ENCODE measurements around the gene CD84. TPM values are rescaled to one million over a fixed set of nuclear protein-coding genes. Genes with fewer than 3 reads are reported as not detected.
A peak's percentile ranks its signal among the peaks of the same experiment; 100 is the strongest.
"Not testable (repeated sequence)": the region's sequence is repeated elsewhere in the genome, so short reads cannot be mapped to it uniquely, and the experiment has no call there.

CD84 gene
- polyA plus RNA-seq, 3 donors = 14.5 to 33.5 (median 31.8) TPM

- Histone ChIP-seq H3K9me3 (replicated peaks in 1 of 2; ENCODE audit: control insufficient read depth in 1 of 2, insufficient read depth in 1 of 2, low read length in 2 of 2) (no peaks in the 10 kb centered on the region), H3K9ac (ENCODE audit: insufficient read depth, low read length, poor library complexity, severe bottlenecking) (no peak overlapping the region), H3K79me2 (ENCODE audit: insufficient read depth, low read length) (peaks cover 100% of the 10 kb centered on the region), H3K4me2 (replicated peaks; ENCODE audit: extremely low read depth, low read length, poor library complexity, severe bottlenecking) (peak overlapping the region; percentile 32), H4K20me1 (ENCODE audit: insufficient read depth, low read length) (no peaks in the 10 kb centered on the region), H3K36me3 (replicated peaks in 1 of 2; ENCODE audit: control insufficient read depth in 1 of 2, insufficient read depth in 2 of 2, low read length in 2 of 2) (peaks cover 11 to 25% of the 10 kb centered on the region in 2 donors), H3K27me3 (ENCODE audit: control insufficient read depth in 2 of 2, insufficient read depth in 2 of 2, low read length in 2 of 2) (no peaks in the 10 kb centered on the region), H3K27ac (ENCODE audit: low read depth in 1 of 2, low read length in 2 of 2) (peak overlapping the region in 1 of 2 donors; percentile 69), H2AFZ (ENCODE audit: insufficient read depth, low read depth, low read length, poor library complexity, severe bottlenecking) (no peak overlapping the region), H3K4me3 (replicated peaks in 1 of 3; ENCODE audit: low read depth in 2 of 3, low read length in 3 of 3) (no peak overlapping the region), H3K4me1 (ENCODE audit: control insufficient read depth in 1 of 2, insufficient read depth in 2 of 2, low read length in 2 of 2) (peaks cover 45 to 74% of the 10 kb centered on the region in 2 donors)
- TF ChIP-seq, protein P1, sequence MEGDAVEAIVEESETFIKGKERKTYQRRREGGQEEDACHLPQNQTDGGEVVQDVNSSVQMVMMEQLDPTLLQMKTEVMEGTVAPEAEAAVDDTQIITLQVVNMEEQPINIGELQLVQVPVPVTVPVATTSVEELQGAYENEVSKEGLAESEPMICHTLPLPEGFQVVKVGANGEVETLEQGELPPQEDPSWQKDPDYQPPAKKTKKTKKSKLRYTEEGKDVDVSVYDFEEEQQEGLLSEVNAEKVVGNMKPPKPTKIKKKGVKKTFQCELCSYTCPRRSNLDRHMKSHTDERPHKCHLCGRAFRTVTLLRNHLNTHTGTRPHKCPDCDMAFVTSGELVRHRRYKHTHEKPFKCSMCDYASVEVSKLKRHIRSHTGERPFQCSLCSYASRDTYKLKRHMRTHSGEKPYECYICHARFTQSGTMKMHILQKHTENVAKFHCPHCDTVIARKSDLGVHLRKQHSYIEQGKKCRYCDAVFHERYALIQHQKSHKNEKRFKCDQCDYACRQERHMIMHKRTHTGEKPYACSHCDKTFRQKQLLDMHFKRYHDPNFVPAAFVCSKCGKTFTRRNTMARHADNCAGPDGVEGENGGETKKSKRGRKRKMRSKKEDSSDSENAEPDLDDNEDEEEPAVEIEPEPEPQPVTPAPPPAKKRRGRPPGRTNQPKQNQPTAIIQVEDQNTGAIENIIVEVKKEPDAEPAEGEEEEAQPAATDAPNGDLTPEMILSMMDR (IDR thresholded peaks at IDR 0.05) = no peak
- intact Hi-C loops (cut with micrococcal nuclease) = no loop called here
- H3K27me3 Mint-ChIP-seq (ENCODE audit: low read depth in 3 of 3) = peaks cover 0 to 2% (median 0%) of the 10 kb centered on the region in 3 donors
- H3K4me1 Mint-ChIP-seq = peaks cover 71% of the 10 kb centered on the region
- 69% methylated on average over 3 of the region's 4 CpGs for WGBS (ENCODE audit: insufficient coverage)
- no peak overlapping the region for H3K4me3 Mint-ChIP-seq
- H3K36me3 Mint-ChIP-seq = peaks cover 45 to 50% of the 10 kb centered on the region in 2 donors
- H3K9me3 Mint-ChIP-seq = peaks cover 4 to 9% (median 8%) of the 10 kb centered on the region in 7 donors
- no peak for DNase-seq
- H3K27ac Mint-ChIP-seq = peak overlapping the region in 6 of 7 donors; percentile 19 to 71 (median 60)
Measured at GRCh38 chr1:160565564-160565963, 13.7 kb downstream of the CD84 start.

DNA sequence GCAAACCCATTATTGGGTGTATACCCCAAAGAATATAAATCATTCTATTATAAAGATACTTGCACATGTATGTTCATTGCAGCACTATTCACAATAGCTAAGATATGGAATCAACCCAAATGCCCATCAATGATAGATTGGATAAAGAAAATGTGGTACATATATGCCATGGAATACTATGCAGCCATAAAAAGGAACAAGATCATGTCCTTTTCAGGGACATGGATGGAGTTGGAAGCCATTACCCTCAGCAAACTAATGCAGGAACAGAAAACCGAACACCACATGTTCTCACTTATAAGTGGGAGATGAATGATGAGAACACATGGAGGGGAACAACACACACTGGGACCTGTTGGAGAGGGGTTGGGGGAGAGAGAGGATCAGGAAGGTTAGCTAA is 16.1 kb downstream of the CD84 start:
- H2AFZ ChIP-seq (ENCODE audit: insufficient read depth, low read depth, low read length, poor library complexity, severe bottlenecking); H3K9me3 ChIP-seq (replicated peaks in 1 of 2; ENCODE audit: control insufficient read depth in 1 of 2, insufficient read depth in 1 of 2, low read length in 2 of 2); H3K4me3 ChIP-seq (replicated peaks in 1 of 3; ENCODE audit: low read depth in 2 of 3, low read length in 3 of 3); H3K9ac ChIP-seq (ENCODE audit: insufficient read depth, low read length, poor library complexity, severe bottlenecking); DNase-seq; H3K27me3 Mint-ChIP-seq (ENCODE audit: low read depth in 3 of 3); H3K27me3 ChIP-seq (ENCODE audit: control insufficient read depth in 2 of 2, insufficient read depth in 2 of 2, low read length in 2 of 2); H3K27ac ChIP-seq (ENCODE audit: low read depth in 1 of 2, low read length in 2 of 2); H3K4me2 ChIP-seq (replicated peaks; ENCODE audit: extremely low read depth, low read length, poor library complexity, severe bottlenecking); H4K20me1 ChIP-seq (ENCODE audit: insufficient read depth, low read length); H3K9me3 Mint-ChIP-seq; intact Hi-C loops (cut with micrococcal nuclease); H3K4me3 Mint-ChIP-seq: not testable (repeated sequence)
- H3K4me1 ChIP-seq (ENCODE audit: control insufficient read depth in 1 of 2, insufficient read depth in 2 of 2, low read length in 2 of 2) = peaks cover 34 to 73% of the 10 kb centered on the region in 2 donors
- H3K36me3 Mint-ChIP-seq = peaks cover 41 to 50% of the 10 kb centered on the region in 2 donors
- H3K27ac Mint-ChIP-seq = peak overlapping the region in 1 of 7 donors; percentile 22
- peaks cover 100% of the 10 kb centered on the region for H3K79me2 ChIP-seq (ENCODE audit: insufficient read depth, low read length)
- no CpG with 5 or more reads among the region's 1 CpG for WGBS (ENCODE audit: insufficient coverage)
- peaks cover 11 to 25% of the 10 kb centered on the region in 2 donors for H3K36me3 ChIP-seq (replicated peaks in 1 of 2; ENCODE audit: control insufficient read depth in 1 of 2, insufficient read depth in 2 of 2, low read length in 2 of 2)
- peaks cover 74% of the 10 kb centered on the region for H3K4me1 Mint-ChIP-seq

DNA sequence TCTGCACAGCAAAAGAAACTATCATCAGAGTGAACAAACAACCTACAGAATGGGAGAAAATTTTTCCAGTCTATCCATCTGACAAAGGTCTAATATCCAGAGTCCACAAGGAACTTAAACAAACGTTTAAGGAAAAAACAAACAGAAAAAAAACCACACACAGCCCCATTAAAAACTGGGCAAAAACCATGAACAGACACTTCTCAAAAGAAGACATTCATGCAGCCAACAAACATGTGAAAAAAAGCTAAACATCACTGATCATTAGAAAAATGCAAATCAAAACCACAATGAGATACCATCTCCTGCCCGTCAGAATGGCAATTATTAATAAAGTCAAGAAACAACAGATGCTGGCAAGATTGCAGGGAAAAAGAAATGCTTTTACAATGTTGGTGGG is 16.6 kb downstream of the CD84 start:
- H3K4me3 ChIP-seq (replicated peaks in 1 of 3; ENCODE audit: low read depth in 2 of 3, low read length in 3 of 3); H3K27me3 Mint-ChIP-seq (ENCODE audit: low read depth in 3 of 3); H2AFZ ChIP-seq (ENCODE audit: insufficient read depth, low read depth, low read length, poor library complexity, severe bottlenecking); H3K27ac ChIP-seq (ENCODE audit: low read depth in 1 of 2, low read length in 2 of 2); intact Hi-C loops (cut with micrococcal nuclease); H3K9me3 ChIP-seq (replicated peaks in 1 of 2; ENCODE audit: control insufficient read depth in 1 of 2, insufficient read depth in 1 of 2, low read length in 2 of 2); H4K20me1 ChIP-seq (ENCODE audit: insufficient read depth, low read length); H3K9me3 Mint-ChIP-seq; DNase-seq; H3K27ac Mint-ChIP-seq; H3K9ac ChIP-seq (ENCODE audit: insufficient read depth, low read length, poor library complexity, severe bottlenecking); H3K27me3 ChIP-seq (ENCODE audit: control insufficient read depth in 2 of 2, insufficient read depth in 2 of 2, low read length in 2 of 2); H3K4me2 ChIP-seq (replicated peaks; ENCODE audit: extremely low read depth, low read length, poor library complexity, severe bottlenecking); H3K4me3 Mint-ChIP-seq: not testable (repeated sequence)
- WGBS (ENCODE audit: insufficient coverage) = 60% methylated on average over 1 of the region's 2 CpGs
- peaks cover 71% of the 10 kb centered on the region for H3K4me1 Mint-ChIP-seq
- Histone ChIP-seq H3K79me2 (ENCODE audit: insufficient read depth, low read length) (peaks cover 100% of the 10 kb centered on the region), H3K4me1 (ENCODE audit: control insufficient read depth in 1 of 2, insufficient read depth in 2 of 2, low read length in 2 of 2) (peaks cover 29 to 69% of the 10 kb centered on the region in 2 donors), H3K36me3 (replicated peaks in 1 of 2; ENCODE audit: control insufficient read depth in 1 of 2, insufficient read depth in 2 of 2, low read length in 2 of 2) (peaks cover 11 to 25% of the 10 kb centered on the region in 2 donors)
- peaks cover 38 to 54% of the 10 kb centered on the region in 2 donors for H3K36me3 Mint-ChIP-seq

Data from CD14-positive monocyte (primary cell).